Keratinocyte (primary cell): ENCODE results near the gene ATXN10. TPM values are rescaled to one million over a fixed set of nuclear protein-coding genes. Genes with fewer than 3 reads are reported as not detected.

Source experiments
- DNase-seq: peaks from one replicate; pipeline ENCODE4 v3.0.0-alpha.2; 2011; ENCODE audit warnings: low read depth, missing footprints, low spot score
- FAIRE-seq: peaks from 2 replicates; lab custom pipeline; 2011; peaks lifted over from hg19 to GRCh38; lab: Jason Lieb, UNC
- H2AFZ ChIP-seq: 2 replicates; pipeline ENCODE4 v1.6.0; 2012; ENCODE audit warnings: low read length, control low read depth, inconsistent platforms; ENCODE audit not compliant: control insufficient read depth
- H3K27ac ChIP-seq: 2 replicates; pipeline ENCODE4 v1.5.1; 2011; ENCODE audit warnings: low read length; ENCODE audit not compliant: control insufficient read depth, insufficient read depth
- H3K27me3 ChIP-seq: 3 replicates; pipeline ENCODE4 v1.6.0; 2011; ENCODE audit warnings: low read length; ENCODE audit not compliant: control insufficient read depth, insufficient read depth; ENCODE audit errors: extremely low read depth
- H3K36me3 ChIP-seq, 2 experiments: 2 replicates in 1 of 2; 3 replicates in 1 of 2; pipeline ENCODE4 v1.5.1; 2011; ENCODE audit warnings: low read length in 2 of 2, mild to moderate bottlenecking in 1 of 2; ENCODE audit not compliant: control insufficient read depth in 2 of 2, insufficient read depth in 2 of 2; ENCODE audit errors: extremely low read depth in 1 of 2
- H3K4me1 ChIP-seq: 3 replicates; pipeline ENCODE4 v1.5.1; 2011; ENCODE audit warnings: low read length; ENCODE audit not compliant: control insufficient read depth, insufficient read depth; ENCODE audit errors: extremely low read depth
- H3K4me2 ChIP-seq: 3 replicates; pipeline ENCODE4 v1.6.0; 2011; ENCODE audit warnings: low read depth, low read length; ENCODE audit not compliant: control insufficient read depth, insufficient read depth; ENCODE audit errors: extremely low read depth
- H3K4me3 ChIP-seq, 3 experiments: fragments of 200-600 bp in 1 of 3; sonication (generic) in 1 of 3; 2 replicates in 2 of 3; 3 replicates in 1 of 3; pipeline ENCODE4 v1.5.1; 2011 to 2016; ENCODE audit warnings: low read length in 3 of 3, mild to moderate bottlenecking in 3 of 3, control low read depth in 2 of 3, inconsistent platforms in 1 of 3, low read depth in 1 of 3, mixed read lengths in 1 of 3, mixed run types in 1 of 3, moderate library complexity in 1 of 3; ENCODE audit not compliant: control insufficient read depth in 2 of 3, insufficient read depth in 2 of 3; ENCODE audit errors: extremely low read depth in 1 of 3
- H3K79me2 ChIP-seq: 2 replicates; pipeline ENCODE4 v1.6.0; 2012; ENCODE audit warnings: low read length; ENCODE audit not compliant: control insufficient read depth, insufficient read depth
- H3K9ac ChIP-seq: 3 replicates; pipeline ENCODE4 v1.6.0; 2011; ENCODE audit warnings: low read length; ENCODE audit not compliant: control insufficient read depth, insufficient read depth; ENCODE audit errors: extremely low read depth
- H3K9me1 ChIP-seq: 3 replicates; pipeline ENCODE4 v1.6.0; 2011; ENCODE audit warnings: low read length; ENCODE audit not compliant: control insufficient read depth, insufficient read depth; ENCODE audit errors: extremely low read depth
- H3K9me3 ChIP-seq: 2 replicates; pipeline ENCODE4 v1.5.1; 2012; ENCODE audit warnings: low read depth, low read length; ENCODE audit not compliant: control insufficient read depth
- H4K20me1 ChIP-seq: 3 replicates; pipeline ENCODE4 v1.6.0; 2011; ENCODE audit warnings: low read length; ENCODE audit not compliant: control insufficient read depth, insufficient read depth; ENCODE audit errors: extremely low read depth
- CTCF ChIP-seq, 3 experiments: IDR thresholded peaks in 1 of 3; conservative IDR thresholded peaks in 1 of 3; optimal IDR thresholded peaks in 1 of 3; 2 replicates in 2 of 3; 3 replicates in 1 of 3; pipeline versions ENCODE3 to v1.5.1; 2011; ENCODE audit warnings: low read length in 3 of 3, mild to moderate bottlenecking in 3 of 3, moderate library complexity in 2 of 3, control low read depth in 1 of 3, inconsistent platforms in 1 of 3; ENCODE audit not compliant: insufficient read depth in 2 of 3; ENCODE audit errors: extremely low read depth in 1 of 3
- EZH2 ChIP-seq: IDR thresholded peaks from one replicate; pipeline ENCODE4 v1.6.1; 2012; ENCODE audit warnings: inconsistent platforms, mild to moderate bottlenecking, low read length, moderate library complexity
- dilution Hi-C: fragments of 300-500 bp; cut with MboI; formaldehyde crosslinking; loops from one replicate; pipeline ENCODE4 v1.7.0; 2020; ENCODE audit warnings: low sequenced_read_pairs; ENCODE audit not compliant: extremely low pct_ligation_motif_present
- polyA plus RNA-seq, 5 experiments: library from polyadenylated mRNA; depleted of rRNA in 3 of 5; stranded (reverse) in 3 of 5; stranded (forward) in 1 of 5; unstranded in 1 of 5; fragments of >200 nt; gene quantifications; 1 replicate in 1 of 5; 2 replicates in 3 of 5; 3 replicates in 1 of 5; pipeline versions ENCODE4 v1.2.1 to v1.2.3, GENCODE V29; 2011 to 2012; ENCODE audit warnings: missing spikeins in 2 of 5, low read depth in 1 of 5, low replicate concordance in 1 of 5

Gene ATXN10
- polyA plus RNA-seq, 1 donor (not counting 4 experiments of a cell fraction or from before 2014, with no cell fraction given), result 276 TPM

- H3K4me2 ChIP-seq, result no peak overlapping the region
- no peaks in the 10 kb centered on the region for H3K79me2 ChIP-seq
- H3K9me1 ChIP-seq, result peaks cover 3% of the 10 kb centered on the region
- no peaks in the 10 kb centered on the region for H4K20me1 ChIP-seq
- no peak overlapping the region for H3K27ac ChIP-seq
- no peak overlapping the region for H3K9ac ChIP-seq
- no peak for FAIRE-seq
- H3K9me3 ChIP-seq, result no peaks in the 10 kb centered on the region
- H3K36me3 ChIP-seq, result peaks cover 2 to 25% of the 10 kb centered on the region in 2 experiments
- H3K4me3 ChIP-seq, result no peak overlapping the region
- H2AFZ ChIP-seq, result no peak overlapping the region
- peaks cover 11% of the 10 kb centered on the region for H3K4me1 ChIP-seq
- dilution Hi-C loops, result no loop called here
- TF ChIP-seq EZH2, result no peak
- no peak for TF ChIP-seq CTCF (optimal IDR thresholded peaks at IDR 0.05 in 1 of 3, IDR thresholded peaks at IDR 0.05 in 1 of 3, conservative IDR thresholded peaks at IDR 0.05 in 1 of 3; ENCODE audit: extremely low read depth in 1 of 3, insufficient read depth in 2 of 3, low read length in 3 of 3)
- H3K27me3 ChIP-seq, result no peaks in the 10 kb centered on the region
- DNase-seq, result no peak
Measured at GRCh38 chr22:45754822-45755221, 83.2 kb downstream of the ATXN10 start.

GRCh38 chr22:45756558-45756957 lies 84.9 kb downstream of the ATXN10 start:
- peak; percentile 34 for FAIRE-seq
- Histone ChIP-seq H3K4me1 (peaks cover 11% of the 10 kb centered on the region), H2AFZ (no peak overlapping the region), H3K9ac (no peak overlapping the region), H3K9me3 (no peaks in the 10 kb centered on the region), H3K4me2 (peak overlapping the region; percentile 51), H3K27me3 (no peaks in the 10 kb centered on the region), H3K4me3 (no peak overlapping the region), H3K9me1 (peaks cover 3% of the 10 kb centered on the region), H3K36me3 (peaks cover 2 to 30% of the 10 kb centered on the region in 2 experiments), H4K20me1 (no peaks in the 10 kb centered on the region), H3K27ac (no peak overlapping the region), H3K79me2 (no peaks in the 10 kb centered on the region)
- TF ChIP-seq CTCF (optimal IDR thresholded peaks at IDR 0.05 in 1 of 3, IDR thresholded peaks at IDR 0.05 in 1 of 3, conservative IDR thresholded peaks at IDR 0.05 in 1 of 3; ENCODE audit: extremely low read depth in 1 of 3, insufficient read depth in 2 of 3, low read length in 3 of 3), result no peak
- TF ChIP-seq EZH2, result no peak
- DNase-seq, result no peak
- dilution Hi-C loops, result no loop called here
